Natural killer cell (primary cell): ENCODE measurements around the gene WSB1. TPM values are rescaled to one million over a fixed set of nuclear protein-coding genes. Genes with fewer than 3 reads are reported as not detected.

ENCODE experiments used
- ATAC-seq, 3 donors: fragments of 150-1000 bp in 2 of 3; fragments of 200-7000 bp in 1 of 3; cut with Tn5 transposase; 1 replicate in 1 of 3; 2 replicates in 2 of 3; pipeline ENCODE4 v1.10.0; 2021; ENCODE audit warnings: mild to moderate bottlenecking in 2 of 3, moderate library complexity in 2 of 3
- DNase-seq, 2 donors: peaks; one replicate each; pipeline versions ENCODE4 v3.0.0 to v3.0.0-alpha.2; 2013 to 2021; ENCODE audit warnings: mixed read lengths in 1 of 2
- H3K27ac ChIP-seq: one replicate; pipeline ENCODE4 v1.5.1; 2013; ENCODE audit warnings: mild to moderate bottlenecking, low read length
- H3K27me3 ChIP-seq: one replicate; pipeline ENCODE4 v1.6.1; 2013; ENCODE audit warnings: low read length; ENCODE audit not compliant: control insufficient read depth, insufficient read depth
- H3K36me3 ChIP-seq: one replicate; pipeline ENCODE4 v1.6.1; 2013; ENCODE audit warnings: low read length; ENCODE audit not compliant: control insufficient read depth, insufficient read depth
- H3K4me1 ChIP-seq: one replicate; pipeline ENCODE4 v1.6.1; 2013; ENCODE audit warnings: low read length; ENCODE audit not compliant: control insufficient read depth, insufficient read depth
- H3K4me3 ChIP-seq: one replicate; pipeline ENCODE4 v1.5.1; 2013; ENCODE audit warnings: low read length
- H3K9me3 ChIP-seq: one replicate; pipeline ENCODE4 v1.6.1; 2013; ENCODE audit warnings: low read length; ENCODE audit not compliant: control insufficient read depth, insufficient read depth
- H3K27ac Mint-ChIP-seq, 2 donors: one replicate each; pipeline ENCODE4 v1.8.0; 2022; ENCODE audit warnings: mild to moderate bottlenecking in 2 of 2, mixed read lengths in 2 of 2, moderate library complexity in 1 of 2
- H3K27me3 Mint-ChIP-seq, 2 donors: one replicate each; pipeline ENCODE4 v1.8.0; 2022; ENCODE audit warnings: low read depth in 2 of 2, mixed read lengths in 2 of 2
- H3K36me3 Mint-ChIP-seq: one replicate; pipeline ENCODE4 v1.8.0; 2022; ENCODE audit warnings: mixed read lengths
- H3K4me1 Mint-ChIP-seq, 2 donors: one replicate each; pipeline ENCODE4 v1.8.0; 2022; ENCODE audit warnings: mixed read lengths in 2 of 2
- H3K4me3 Mint-ChIP-seq: one replicate; pipeline ENCODE4 v1.8.0; 2022; ENCODE audit warnings: mild to moderate bottlenecking, moderate library complexity, mixed read lengths
- H3K9me3 Mint-ChIP-seq, 2 donors: one replicate each; pipeline ENCODE4 v1.8.0; 2022; ENCODE audit warnings: mixed read lengths in 2 of 2
- CTCF ChIP-seq: fragments of 200-600 bp; IDR thresholded peaks from one replicate; pipeline ENCODE4 v1.8.0; 2022; ENCODE audit warnings: antibody characterized with exemption
- WGBS: methylation state at CpG from one replicate; pipeline ENCODE4 v1.1.7; 2013; ENCODE audit warnings: missing lambda C conversion rate; ENCODE audit not compliant: insufficient coverage; 5-methylcytosine and 5-hydroxymethylcytosine counted together
- intact Hi-C: fragments of 100-400 bp; cut with micrococcal nuclease; formaldehyde crosslinking; loops from one replicate; pipeline ENCODE4 v1.14.2; 2022
- total RNA-seq, 4 donors: library from RNA; stranded (reverse); fragments of 120-200 nt in 1 of 4; gene quantifications; one replicate each; pipeline versions ENCODE4 v1.2.3 to v1.2.4, GENCODE V29; 2013 to 2022

WSB1 gene
- total RNA-seq, 3 donors from 2014 or later (not counting 1 experiment from before 2014, with no cell fraction given): 124 to 205 (median 187) TPM

- peaks cover 0 to 3% of the 10 kb centered on the region in 2 donors for H3K27me3 Mint-ChIP-seq
- H3K4me3 ChIP-seq: no peak overlapping the region
- H3K36me3 ChIP-seq: no peaks in the 10 kb centered on the region
- no peaks in the 10 kb centered on the region for H3K4me1 Mint-ChIP-seq
- no peaks in the 10 kb centered on the region for H3K27me3 ChIP-seq
- no peak overlapping the region for H3K27ac Mint-ChIP-seq
- DNase-seq (no peak), ATAC-seq (no peak)
- no peaks in the 10 kb centered on the region for H3K4me1 ChIP-seq
- WGBS: 71% methylated on average over 7 of the region's 7 CpGs
- H3K27ac ChIP-seq: no peak overlapping the region
- H3K36me3 Mint-ChIP-seq: no peaks in the 10 kb centered on the region
- intact Hi-C loops: no loop called here
- no peak overlapping the region for H3K4me3 Mint-ChIP-seq
- no peaks in the 10 kb centered on the region for H3K9me3 Mint-ChIP-seq
- TF ChIP-seq CTCF: no peak
- H3K9me3 ChIP-seq: no peaks in the 10 kb centered on the region
Measured at GRCh38 chr17:27362909-27363308, 69.0 kb downstream of the WSB1 start.

- no peak for TF ChIP-seq CTCF
- Histone ChIP-seq H3K27ac (no peak overlapping the region), H3K4me3 (no peak overlapping the region), H3K27me3 (no peaks in the 10 kb centered on the region), H3K9me3 (no peaks in the 10 kb centered on the region), H3K4me1 (no peaks in the 10 kb centered on the region), H3K36me3 (no peaks in the 10 kb centered on the region)
- H3K9me3 Mint-ChIP-seq: no peaks in the 10 kb centered on the region
- DNase-seq (no peak), ATAC-seq (no peak)
- H3K36me3 Mint-ChIP-seq: no peaks in the 10 kb centered on the region
- H3K27me3 Mint-ChIP-seq: peaks cover 0 to 3% of the 10 kb centered on the region in 2 donors
- intact Hi-C loops: no loop called here
- no peak overlapping the region for H3K4me3 Mint-ChIP-seq
- no peaks in the 10 kb centered on the region for H3K4me1 Mint-ChIP-seq
- WGBS: 92% methylated on average over 1 of the region's 3 CpGs
- H3K27ac Mint-ChIP-seq: no peak overlapping the region
Measured at GRCh38 chr17:27363326-27363725, 69.4 kb downstream of the WSB1 start.

Other genes starting within 250 kb of the WSB1 start
- gene KSR1, start 162.3 kb downstream of the WSB1 start, total RNA-seq: 10 to 100 TPM; 46.4 to 63.1 (median 59.2) TPM